LNCAP (cell line): ENCODE data around the gene EFCAB6.

Experiments used
- TF ChIP-seq, protein P1 (sequence below): fragments of 450-650 bp; IDR thresholded peaks from 2 replicates; pipeline ENCODE4 v1.5.1; 2017; ENCODE audit warnings: mild to moderate bottlenecking

Gene EFCAB6, protein sequence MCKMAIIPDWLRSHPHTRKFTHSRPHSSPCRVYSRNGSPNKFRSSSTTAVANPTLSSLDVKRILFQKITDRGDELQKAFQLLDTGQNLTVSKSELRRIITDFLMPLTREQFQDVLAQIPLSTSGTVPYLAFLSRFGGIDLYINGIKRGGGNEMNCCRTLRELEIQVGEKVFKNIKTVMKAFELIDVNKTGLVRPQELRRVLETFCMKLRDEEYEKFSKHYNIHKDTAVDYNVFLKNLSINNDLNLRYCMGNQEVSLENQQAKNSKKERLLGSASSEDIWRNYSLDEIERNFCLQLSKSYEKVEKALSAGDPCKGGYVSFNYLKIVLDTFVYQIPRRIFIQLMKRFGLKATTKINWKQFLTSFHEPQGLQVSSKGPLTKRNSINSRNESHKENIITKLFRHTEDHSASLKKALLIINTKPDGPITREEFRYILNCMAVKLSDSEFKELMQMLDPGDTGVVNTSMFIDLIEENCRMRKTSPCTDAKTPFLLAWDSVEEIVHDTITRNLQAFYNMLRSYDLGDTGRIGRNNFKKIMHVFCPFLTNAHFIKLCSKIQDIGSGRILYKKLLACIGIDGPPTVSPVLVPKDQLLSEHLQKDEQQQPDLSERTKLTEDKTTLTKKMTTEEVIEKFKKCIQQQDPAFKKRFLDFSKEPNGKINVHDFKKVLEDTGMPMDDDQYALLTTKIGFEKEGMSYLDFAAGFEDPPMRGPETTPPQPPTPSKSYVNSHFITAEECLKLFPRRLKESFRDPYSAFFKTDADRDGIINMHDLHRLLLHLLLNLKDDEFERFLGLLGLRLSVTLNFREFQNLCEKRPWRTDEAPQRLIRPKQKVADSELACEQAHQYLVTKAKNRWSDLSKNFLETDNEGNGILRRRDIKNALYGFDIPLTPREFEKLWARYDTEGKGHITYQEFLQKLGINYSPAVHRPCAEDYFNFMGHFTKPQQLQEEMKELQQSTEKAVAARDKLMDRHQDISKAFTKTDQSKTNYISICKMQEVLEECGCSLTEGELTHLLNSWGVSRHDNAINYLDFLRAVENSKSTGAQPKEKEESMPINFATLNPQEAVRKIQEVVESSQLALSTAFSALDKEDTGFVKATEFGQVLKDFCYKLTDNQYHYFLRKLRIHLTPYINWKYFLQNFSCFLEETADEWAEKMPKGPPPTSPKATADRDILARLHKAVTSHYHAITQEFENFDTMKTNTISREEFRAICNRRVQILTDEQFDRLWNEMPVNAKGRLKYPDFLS (N-terminal part only)

GRCh38 chr22:43812149-43812842 lies at the start of gene EFCAB6:
Gene EFCAB6 (minus strand): TSS chr22:43812305. CDS start chr22:43782318, 29,987 bp downstream.
- TF ChIP-seq, protein P1, sequence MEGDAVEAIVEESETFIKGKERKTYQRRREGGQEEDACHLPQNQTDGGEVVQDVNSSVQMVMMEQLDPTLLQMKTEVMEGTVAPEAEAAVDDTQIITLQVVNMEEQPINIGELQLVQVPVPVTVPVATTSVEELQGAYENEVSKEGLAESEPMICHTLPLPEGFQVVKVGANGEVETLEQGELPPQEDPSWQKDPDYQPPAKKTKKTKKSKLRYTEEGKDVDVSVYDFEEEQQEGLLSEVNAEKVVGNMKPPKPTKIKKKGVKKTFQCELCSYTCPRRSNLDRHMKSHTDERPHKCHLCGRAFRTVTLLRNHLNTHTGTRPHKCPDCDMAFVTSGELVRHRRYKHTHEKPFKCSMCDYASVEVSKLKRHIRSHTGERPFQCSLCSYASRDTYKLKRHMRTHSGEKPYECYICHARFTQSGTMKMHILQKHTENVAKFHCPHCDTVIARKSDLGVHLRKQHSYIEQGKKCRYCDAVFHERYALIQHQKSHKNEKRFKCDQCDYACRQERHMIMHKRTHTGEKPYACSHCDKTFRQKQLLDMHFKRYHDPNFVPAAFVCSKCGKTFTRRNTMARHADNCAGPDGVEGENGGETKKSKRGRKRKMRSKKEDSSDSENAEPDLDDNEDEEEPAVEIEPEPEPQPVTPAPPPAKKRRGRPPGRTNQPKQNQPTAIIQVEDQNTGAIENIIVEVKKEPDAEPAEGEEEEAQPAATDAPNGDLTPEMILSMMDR, result no peak

- TF ChIP-seq, protein P1, result no peak
These were observed 49.4 kb upstream of the EFCAB6 start for GRCh38 chr22:43861529-43861928.

DNA sequence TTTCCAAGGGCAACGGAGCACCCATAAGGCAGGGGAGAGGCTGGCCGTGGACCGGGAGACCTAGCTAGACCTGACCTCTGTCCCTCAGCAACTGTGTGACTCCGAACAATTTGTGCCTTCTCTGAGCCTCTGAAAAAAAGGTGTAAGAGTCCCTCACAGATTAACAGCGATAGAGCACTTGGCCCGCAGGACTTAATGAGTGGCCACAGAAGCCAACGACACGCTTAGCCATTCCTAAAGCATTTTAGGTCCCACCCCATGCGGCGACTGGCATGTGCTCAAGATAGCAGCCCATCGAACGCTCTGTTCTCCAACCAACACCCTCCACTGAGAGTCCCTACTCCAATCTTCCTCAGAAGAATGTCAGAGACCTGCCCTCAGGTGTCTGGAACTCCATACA lies 48.7 kb upstream of the EFCAB6 start:
- TF ChIP-seq, protein P1, result no peak

GRCh38 chr22:43860126-43860525 lies 48.0 kb upstream of the EFCAB6 start:
- TF ChIP-seq, protein P1, result no peak

- TF ChIP-seq, protein P1, result no peak
These were observed 47.5 kb upstream of the EFCAB6 start for GRCh38 chr22:43859621-43860020.

GRCh38 chr22:43859176-43859575 lies 47.1 kb upstream of the EFCAB6 start:
- TF ChIP-seq, protein P1, result no peak
